ENCODE data around the gene B4GALT6. TPM values are rescaled to one million over a fixed set of nuclear protein-coding genes. Genes with fewer than 3 reads are reported as not detected.

The B4GALT6 gene
- total and polyA plus RNA-seq, 2 of the 13 experiments (the other 11 are each of a cell fraction or from before 2014, with no cell fraction given), result 1.9 to 3.3 TPM

- POLR2A ChIA-PET, result interaction anchor here (1.9 kb wide), 1 partner anchor 10 kb away, joined by 7 read pairs; the partner anchor contains the start of gene TTR
- Histone ChIP-seq H3K79me2 (ENCODE audit: insufficient read depth, low read length) (no peaks in the 10 kb centered on the region), H3K9me3 (ENCODE audit: low read length) (no peaks in the 10 kb centered on the region), H3K4me3 (replicated peaks in 1 of 3; ENCODE audit: insufficient read depth in 1 of 3, low read depth in 2 of 3, low read length in 3 of 3) (no peak overlapping the region), H3K9ac (ENCODE audit: insufficient read depth, low read depth, low read length) (no peak overlapping the region), H3K4me2 (ENCODE audit: low read depth, low read length) (peak overlapping the region; percentile 15), H3K4me1 (ENCODE audit: insufficient read depth, low read length) (peaks cover 72% of the 10 kb centered on the region), H4K20me1 (ENCODE audit: insufficient read depth, low read length) (no peaks in the 10 kb centered on the region), H2AFZ (ENCODE audit: low read length) (no peak overlapping the region), H3K27ac (ENCODE audit: extremely low read length, insufficient read depth, low read length) (no peak overlapping the region), H3K36me3 (replicated peaks in 1 of 2; ENCODE audit: control insufficient read depth in 1 of 2, insufficient read depth in 2 of 2, low read length in 2 of 2) (no peaks in the 10 kb centered on the region), H3K27me3 (ENCODE audit: control insufficient read depth in 1 of 2, insufficient read depth in 2 of 2, low read length in 2 of 2) (no peaks in the 10 kb centered on the region)
- DNase-seq (ENCODE audit: low spot score), result peak; percentile 34
- BruUV-seq (replicated peaks), result no TSS peak
- no peak for FAIRE-seq
- CTCF ChIA-PET (ENCODE audit: low intra/inter-chr PET ratio, low total read pairs), result no interaction called here
- WGBS (ENCODE audit: low lambda C conversion rate), result 27% methylated on average over 4 of the region's 4 CpGs
- intact Hi-C loops (cut with micrococcal nuclease; ENCODE audit: unreplicated experiment) (loop anchor here (10.0 kb wide), 1 partner anchor 513 kb away; the partner anchor contains the start of gene RNF138), in situ Hi-C loops (cut with HindIII; ENCODE audit: extremely low pct_ligation_motif_present, low pct_unique_long_range_greater_than_20kb) (no loop called here)
- peak; percentile 39; the same call in 2 of the 3 replicates for ATAC-seq
- TF ChIP-seq PAXIP1 (CRISPR knock-in tag; conservative IDR thresholded peaks at IDR 0.05) (0 out of 2 replicates have a peak, but pooled peaks have one; percentile 41), ZNF281 (CRISPR knock-in tag; IDR thresholded peaks at IDR 0.05; ENCODE audit: borderline replicate concordance) (peak; percentile 43; the same call in 1 of the 2 replicates), GFI1 (CRISPR knock-in tag; IDR thresholded peaks at IDR 0.05; ENCODE audit: borderline replicate concordance) (peak; percentile 89), ARID5B (CRISPR knock-in tag; IDR thresholded peaks at IDR 0.05) (peak; percentile 25; the same call in 1 of the 2 replicates), ZKSCAN8 (CRISPR knock-in tag; IDR thresholded peaks at IDR 0.05; ENCODE audit: borderline replicate concordance) (no peak), HNF4A (CRISPR knock-in tag; IDR thresholded peaks at IDR 0.05) (peak; percentile 45; the same call in 1 of the 2 replicates), CEBPG (CRISPR knock-in tag; IDR thresholded peaks at IDR 0.05) (peak; percentile 44; the same call in 1 of the 2 replicates), PATZ1 (CRISPR knock-in tag; IDR thresholded peaks at IDR 0.05) (0 out of 2 replicates have a peak, but pooled peaks have one; percentile 24), MAZ (IDR thresholded peaks at IDR 0.05; ENCODE audit: borderline replicate concordance, low read depth, low read length) (no peak), MAZ (CRISPR knock-in tag; IDR thresholded peaks at IDR 0.05; ENCODE audit: low read depth) (no peak)
These were observed 102.7 kb downstream of the B4GALT6 start for GRCh38 chr18:31581498-31582197.

Data from HepG2 (cell line).